B cell (primary cell): ENCODE results near the gene GZMM. TPM values are rescaled to one million over a fixed set of nuclear protein-coding genes. Genes with fewer than 3 reads are reported as not detected.

Experiments used
- ATAC-seq: fragments of 200-7000 bp; cut with Tn5 transposase; one replicate; pipeline ENCODE4 v1.10.0; 2021; ENCODE audit warnings: low read depth, mild to moderate bottlenecking, moderate number of reproducible peaks, moderate library complexity
- CTCF ChIA-PET: fragments of 350-600 bp; sonication (Branson Sonifier 250); formaldehyde crosslinking; loops from one replicate; lab custom pipeline; 2021; ENCODE audit warnings: antibody characterized with exemption, inconsistent platforms; lab: Charles Lee
- POLR2A ChIA-PET: fragments of 350-600 bp; sonication (Branson Sonifier 250); formaldehyde crosslinking; loops from one replicate; lab custom pipeline; 2021; ENCODE audit warnings: antibody characterized with exemption; lab: Charles Lee
- DNase-seq: peaks from one replicate; pipeline ENCODE4 v3.0.0; 2013
- H2AFZ ChIP-seq: 2 replicates; pipeline ENCODE4 v1.6.1; 2012; ENCODE audit warnings: mild to moderate bottlenecking, low read depth, low read length; ENCODE audit not compliant: insufficient read depth, poor library complexity, severe bottlenecking
- H3K27ac ChIP-seq, 2 donors: 1 replicate in 1 of 2; 2 replicates in 1 of 2; pipeline ENCODE4 v1.5.1; 2012 to 2013; ENCODE audit warnings: low read length in 2 of 2, mild to moderate bottlenecking in 2 of 2, moderate library complexity in 1 of 2
- H3K27me3 ChIP-seq, 4 experiments: fragments of 200-600 bp in 1 of 4; sonication (generic) in 1 of 4; replicated peaks in 1 of 4; 1 replicate in 2 of 4; 2 replicates in 2 of 4; pipeline versions ENCODE4 v1.6.1 to v1.7.0; 2013 to 2016; ENCODE audit warnings: low read length in 3 of 4, mild to moderate bottlenecking in 2 of 4, mixed read lengths in 1 of 4, moderate library complexity in 1 of 4; ENCODE audit not compliant: insufficient read depth in 4 of 4, control insufficient read depth in 3 of 4; ENCODE audit errors: control extremely low read depth in 1 of 4
- H3K36me3 ChIP-seq, 2 experiments: replicated peaks in 1 of 2; 1 replicate in 1 of 2; 2 replicates in 1 of 2; pipeline versions ENCODE4 v1.6.1 to v1.7.1; 2013; ENCODE audit warnings: low read length in 1 of 2; ENCODE audit not compliant: insufficient read depth in 2 of 2, control insufficient read depth in 1 of 2; ENCODE audit errors: control extremely low read depth in 1 of 2, extremely low read depth in 1 of 2
- H3K4me1 ChIP-seq, 2 donors: fragments of 200-600 bp in 1 of 2; sonication (generic) in 1 of 2; 1 replicate in 1 of 2; 2 replicates in 1 of 2; pipeline versions ENCODE4 v1.5.1 to v1.6.1; 2013 to 2017; ENCODE audit warnings: low read length in 2 of 2; ENCODE audit not compliant: control insufficient read depth in 2 of 2, insufficient read depth in 2 of 2
- H3K4me2 ChIP-seq: replicated peaks from 2 replicates; pipeline ENCODE3; 2012; ENCODE audit warnings: mild to moderate bottlenecking, low read depth, low read length; ENCODE audit not compliant: poor library complexity, severe bottlenecking
- H3K4me3 ChIP-seq, 5 experiments: fragments of 200-600 bp in 1 of 5; sonication (generic) in 1 of 5; 1 replicate in 3 of 5; 2 replicates in 2 of 5; pipeline versions ENCODE4 v1.5.1 to v1.7.0; 2011 to 2016; ENCODE audit warnings: low read length in 4 of 5, mild to moderate bottlenecking in 4 of 5, low read depth in 2 of 5, control low read depth in 1 of 5, moderate library complexity in 1 of 5; ENCODE audit not compliant: insufficient read depth in 1 of 5; ENCODE audit errors: control extremely low read depth in 1 of 5, extremely low read depth in 1 of 5
- H3K79me2 ChIP-seq: fragments of 200-600 bp; sonication (generic); one replicate; pipeline ENCODE4 v1.6.0; 2016; ENCODE audit warnings: low read length; ENCODE audit not compliant: control insufficient read depth, insufficient read depth
- H3K9ac ChIP-seq: fragments of 200-600 bp; sonication (generic); 2 replicates; pipeline ENCODE4 v1.6.1; 2017; ENCODE audit warnings: mild to moderate bottlenecking, low read length, moderate library complexity
- H3K9me3 ChIP-seq, 3 donors: one replicate each; pipeline versions ENCODE4 v1.6.1 to v1.7.1; 2013; ENCODE audit warnings: low read length in 2 of 3; ENCODE audit not compliant: control insufficient read depth in 2 of 3, insufficient read depth in 1 of 3; ENCODE audit errors: control extremely low read depth in 1 of 3
- H4K20me1 ChIP-seq: 2 replicates; pipeline ENCODE4 v1.6.0; 2012; ENCODE audit warnings: mild to moderate bottlenecking, low read length; ENCODE audit not compliant: insufficient read depth, control insufficient read depth, poor library complexity, severe bottlenecking
- H3K27ac Mint-ChIP-seq: one replicate; pipeline ENCODE4 v1.8.0; 2021; ENCODE audit warnings: mixed read lengths
- H3K27me3 Mint-ChIP-seq: one replicate; pipeline ENCODE4 v1.8.0; 2021; ENCODE audit warnings: mixed read lengths
- H3K4me1 Mint-ChIP-seq: one replicate; pipeline ENCODE4 v1.8.0; 2021; ENCODE audit warnings: mixed read lengths
- H3K4me3 Mint-ChIP-seq: one replicate; pipeline ENCODE4 v1.8.0; 2021; ENCODE audit warnings: mixed read lengths
- H3K9me3 Mint-ChIP-seq: one replicate; pipeline ENCODE4 v1.8.0; 2022; ENCODE audit warnings: mixed read lengths; ENCODE audit not compliant: insufficient read depth
- CTCF ChIP-seq: fragments of 200-600 bp; IDR thresholded peaks from one replicate; pipeline ENCODE4 v1.8.0; 2022; ENCODE audit warnings: antibody characterized with exemption, mild to moderate bottlenecking
- EZH2 ChIP-seq: IDR thresholded peaks from 2 replicates; pipeline ENCODE4 v1.6.1; 2012; ENCODE audit warnings: borderline replicate concordance, low read depth, mild to moderate bottlenecking, moderate library complexity, low read length; ENCODE audit not compliant: insufficient read depth, poor library complexity, severe bottlenecking
- WGBS: methylation state at CpG from one replicate; pipeline ENCODE4 v1.1.5; 2013; ENCODE audit warnings: missing lambda C conversion rate; ENCODE audit not compliant: insufficient coverage; 5-methylcytosine and 5-hydroxymethylcytosine counted together
- intact Hi-C: fragments of 100-400 bp; cut with micrococcal nuclease; formaldehyde crosslinking; loops from one replicate; pipeline ENCODE4 v1.10.0; 2022
- polyA plus RNA-seq: library from polyadenylated mRNA; depleted of rRNA; stranded (reverse); fragments of >200 nt; gene quantifications from 2 replicates; pipeline ENCODE4 v1.2.3, GENCODE V29; 2012
- total RNA-seq, 2 donors: library from RNA; stranded (reverse); fragments of 120-200 nt in 1 of 2; gene quantifications; 1 replicate in 1 of 2; 2 replicates in 1 of 2; pipeline versions ENCODE4 v1.2.3 to v1.2.4, GENCODE V29; 2013 to 2022

The GZMM gene
- total and polyA plus RNA-seq, 2 donors (not counting 1 experiment from before 2014, with no cell fraction given): 2.1 TPM; not detected in 1

- no peak overlapping the region for H3K27ac Mint-ChIP-seq
- Histone ChIP-seq H3K4me2 (no peak overlapping the region), H3K4me3 (no peak overlapping the region)
Measured at GRCh38 chr19:536031-536880, 7.6 kb upstream of the GZMM start.

More at GRCh38 chr19:536031-536880, 7.6 kb upstream of the GZMM start:
- no peak for TF ChIP-seq EZH2
- TF ChIP-seq CTCF: no peak
- Histone ChIP-seq H4K20me1 (peaks cover 61% of the 10 kb centered on the region), H3K27me3 (no peaks in the 10 kb centered on the region), H2AFZ (no peak overlapping the region), H3K9ac (no peak overlapping the region), H3K4me1 (peaks cover 12 to 19% of the 10 kb centered on the region in 2 donors), H3K79me2 (peaks cover 47% of the 10 kb centered on the region), H3K27ac (no peak overlapping the region), H3K9me3 (peaks cover 0 to 3% (median 0%) of the 10 kb centered on the region in 3 donors), H3K36me3 (peaks cover 0 to 24% of the 10 kb centered on the region in 2 experiments)
- 95% methylated on average over 55 of the region's 55 CpGs for WGBS
- Mint-ChIP-seq H3K9me3 (no peaks in the 10 kb centered on the region), H3K27me3 (no peaks in the 10 kb centered on the region), H3K4me3 (no peak overlapping the region), H3K4me1 (peaks cover 10% of the 10 kb centered on the region)
- DNase-seq (peak; percentile 17), ATAC-seq (no peak)
- intact Hi-C loops: no loop called here
- CTCF ChIA-PET: no interaction called here
- POLR2A ChIA-PET: no interaction called here
